ENCODE results near the gene MSTN. TPM values are rescaled to one million over a fixed set of nuclear protein-coding genes. Genes with fewer than 3 reads are reported as not detected.

Gene MSTN
- total and polyA plus RNA-seq, 11 donors = 0.01 to 1.1 (median 0.14) TPM; not detected in 5

GRCh38 chr2:190106783-190107182, 44.3 kb upstream of the MSTN start:
- H3K9me3 ChIP-seq = peaks cover 0 to 6% (median 0%) of the 10 kb centered on the region in 12 donors
- DNase-seq (no peak), ATAC-seq (no peak)
- intact Hi-C loops (cut with DNase I) = no loop called here
- H3K27ac ChIP-seq = no peak overlapping the region
- no peak overlapping the region for H3K4me3 ChIP-seq
- H3K27me3 ChIP-seq = no peaks in the 10 kb centered on the region
- TF ChIP-seq POLR2A (IDR thresholded peaks at IDR 0.05) = no peak
- no peak for TF ChIP-seq CTCF (IDR thresholded peaks at IDR 0.05)
- H3K36me3 ChIP-seq = no peaks in the 10 kb centered on the region
- H3K4me1 ChIP-seq = peaks cover 0 to 4% (median 0%) of the 10 kb centered on the region in 12 donors

DNA sequence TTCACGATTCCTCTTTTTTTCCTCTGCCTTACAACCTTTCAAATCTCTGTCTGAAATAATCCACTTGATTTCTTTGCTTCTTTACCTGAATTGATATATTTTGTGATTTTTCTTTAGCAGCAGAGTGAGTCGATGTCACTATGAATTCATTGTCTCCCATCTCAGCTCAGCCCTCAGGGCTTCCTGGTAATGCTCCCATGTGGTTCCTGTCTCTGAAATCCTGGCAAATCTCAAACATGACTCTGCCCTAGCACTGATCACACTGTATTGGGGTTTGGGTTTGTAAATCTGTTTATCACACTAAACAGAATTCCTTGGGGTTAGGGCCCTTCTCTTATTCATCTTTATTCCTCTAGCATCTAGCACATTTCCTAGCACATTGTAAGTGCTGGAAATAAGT, 43.0 kb upstream of the MSTN start:
- no peak overlapping the region for H3K4me3 ChIP-seq

DNA sequence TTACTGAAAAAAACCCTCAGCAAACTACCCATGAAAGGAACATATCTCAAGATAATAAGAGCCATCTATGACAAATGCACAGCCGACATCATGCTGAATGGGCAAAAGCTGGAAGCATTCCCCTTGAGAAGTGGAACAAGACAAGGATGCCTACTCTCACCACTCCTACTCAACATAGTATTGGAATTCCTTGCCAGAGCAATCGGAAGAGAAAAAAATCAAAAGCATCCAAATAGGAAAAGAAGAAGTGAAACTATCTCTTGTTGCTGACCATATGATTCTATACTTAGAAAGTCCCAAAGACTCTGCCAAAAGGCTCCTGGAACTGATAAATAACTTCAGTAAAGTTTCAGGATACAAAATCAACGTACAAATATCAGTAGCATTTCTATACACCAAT, 40.6 kb upstream of the MSTN start:
- no peak for ATAC-seq
- TF ChIP-seq POLR2A (IDR thresholded peaks at IDR 0.05) (no peak), CTCF (IDR thresholded peaks at IDR 0.05) (no peak)
- intact Hi-C loops (cut with DNase I) = no loop called here
- no peak for DNase-seq
- Histone ChIP-seq H3K4me3 (no peak overlapping the region), H3K36me3 (no peaks in the 10 kb centered on the region), H3K9me3 (peaks cover 0 to 14% (median 0%) of the 10 kb centered on the region in 12 donors), H3K4me1 (peaks cover 0 to 4% (median 0%) of the 10 kb centered on the region in 12 donors), H3K27me3 (no peaks in the 10 kb centered on the region), H3K27ac (no peak overlapping the region)
- 62 to 76% (median 67%) methylated on average over 3 of the region's 3 CpGs for WGBS, 4 donors

More for the DNA sequence above, 43.0 kb upstream of the MSTN start:
- Histone ChIP-seq H3K9me3 (peaks cover 0 to 10% (median 0%) of the 10 kb centered on the region in 12 donors), H3K27me3 (no peaks in the 10 kb centered on the region), H3K4me1 (peaks cover 0 to 4% (median 0%) of the 10 kb centered on the region in 12 donors), H3K36me3 (no peaks in the 10 kb centered on the region), H3K27ac (no peak overlapping the region)
- ATAC-seq = no peak
- WGBS, 4 donors = 73 to 81% (median 75%) methylated on average over 2 of the region's 2 CpGs
- TF ChIP-seq POLR2A (IDR thresholded peaks at IDR 0.05) (no peak), CTCF (IDR thresholded peaks at IDR 0.05) (no peak)
- no peak for DNase-seq
- intact Hi-C loops (cut with DNase I) = no loop called here

GRCh38 chr2:190099890-190100697, 37.6 kb upstream of the MSTN start:
- ATAC-seq (no peak), DNase-seq (no peak)
- Histone ChIP-seq H3K4me3 (no peak overlapping the region), H3K36me3 (no peaks in the 10 kb centered on the region), H3K27me3 (no peaks in the 10 kb centered on the region), H3K27ac (no peak overlapping the region), H3K9me3 (peaks cover 0 to 16% (median 0%) of the 10 kb centered on the region in 12 donors), H3K4me1 (peaks cover 0 to 4% (median 0%) of the 10 kb centered on the region in 12 donors)
- intact Hi-C loops (cut with DNase I) = loop anchor here in 1 of 10 donors (10.0 kb wide), 2 partner anchors 55 to 85 kb away; a partner anchor contains a TSS
- TF ChIP-seq CTCF (IDR thresholded peaks at IDR 0.05) = no peak
- no peak for TF ChIP-seq POLR2A (IDR thresholded peaks at IDR 0.05)
- WGBS, 4 donors = 70 to 78% (median 76%) methylated on average over 3 of the region's 3 CpGs
